NT2/D1 (cell line): ENCODE measurements around the gene NCS1.

ENCODE experiments used
- DNase-seq: peaks from one replicate; pipeline ENCODE4 v3.0.0-alpha.2; 2011; ENCODE audit warnings: low read depth, low spot score
- H3K27me3 ChIP-seq: 2 replicates; pipeline ENCODE4 v1.6.0; 2011; ENCODE audit warnings: mild to moderate bottlenecking; ENCODE audit not compliant: insufficient read length, insufficient read depth
- H3K36me3 ChIP-seq: 2 replicates; pipeline ENCODE4 v1.6.1; 2011; ENCODE audit warnings: mild to moderate bottlenecking, low read length, mixed read lengths; ENCODE audit not compliant: insufficient read depth, insufficient read length
- H3K4me1 ChIP-seq: 2 replicates; pipeline ENCODE4 v1.5.1; 2011; ENCODE audit not compliant: insufficient read depth, insufficient read length
- H3K4me3 ChIP-seq: 2 replicates; pipeline ENCODE4 v1.5.1; 2011; ENCODE audit warnings: low read depth; ENCODE audit not compliant: insufficient read length
- H3K9ac ChIP-seq: 2 replicates; pipeline ENCODE4 v1.6.0; 2011; ENCODE audit warnings: low read depth; ENCODE audit not compliant: insufficient read length
- H3K9me3 ChIP-seq: 2 replicates; pipeline ENCODE4 v1.5.1; 2011; ENCODE audit warnings: mild to moderate bottlenecking, low read length; ENCODE audit not compliant: insufficient read depth
- SUZ12 ChIP-seq: IDR thresholded peaks from 2 replicates; pipeline ENCODE4 v1.6.1; 2011; ENCODE audit not compliant: insufficient read length, insufficient read depth; ENCODE audit errors: extremely low read depth
- YY1 ChIP-seq: IDR thresholded peaks from 2 replicates; pipeline ENCODE4 v1.6.1; 2011; ENCODE audit not compliant: insufficient read length, insufficient read depth
- ZNF274 ChIP-seq: IDR thresholded peaks from 2 replicates; pipeline ENCODE4 v1.6.1; 2011; ENCODE audit warnings: mild to moderate bottlenecking, low read depth, low read length

Gene NCS1

GRCh38 chr9:130177898-130178805 lies 5.9 kb downstream of the NCS1 start:
- no peak for DNase-seq
- Histone ChIP-seq H3K36me3 (peaks cover 67% of the 10 kb centered on the region), H3K27me3 (no peaks in the 10 kb centered on the region), H3K9me3 (no peaks in the 10 kb centered on the region), H3K4me1 (peaks cover 21% of the 10 kb centered on the region), H3K9ac (peak overlapping the region; percentile 11), H3K4me3 (no peak overlapping the region)
- no peak for TF ChIP-seq ZNF274
- TF ChIP-seq SUZ12: no peak
- no peak for TF ChIP-seq YY1

GRCh38 chr9:130179331-130179907 lies 7.2 kb downstream of the NCS1 start:
- TF ChIP-seq YY1 (no peak), ZNF274 (no peak), SUZ12 (no peak)
- no peak overlapping the region for H3K9ac ChIP-seq
- DNase-seq: no peak

GRCh38 chr9:130180516-130180915 lies 8.3 kb downstream of the NCS1 start:
- H3K4me3 ChIP-seq: no peak overlapping the region
- peaks cover 21% of the 10 kb centered on the region for H3K4me1 ChIP-seq
- no peaks in the 10 kb centered on the region for H3K27me3 ChIP-seq
- peaks cover 50% of the 10 kb centered on the region for H3K36me3 ChIP-seq
- no peak for DNase-seq
- no peak overlapping the region for H3K9ac ChIP-seq
- TF ChIP-seq ZNF274: no peak
- no peak for TF ChIP-seq YY1
- no peak for TF ChIP-seq SUZ12
- H3K9me3 ChIP-seq: no peaks in the 10 kb centered on the region

More at GRCh38 chr9:130179331-130179907, 7.2 kb downstream of the NCS1 start:
- H3K4me1 ChIP-seq: peaks cover 18% of the 10 kb centered on the region
- H3K9me3 ChIP-seq: no peaks in the 10 kb centered on the region
- H3K36me3 ChIP-seq: peaks cover 59% of the 10 kb centered on the region
- H3K4me3 ChIP-seq: no peak overlapping the region
- H3K27me3 ChIP-seq: no peaks in the 10 kb centered on the region

- DNase-seq: no peak
- Histone ChIP-seq H3K9ac (no peak overlapping the region), H3K27me3 (no peaks in the 10 kb centered on the region), H3K9me3 (no peaks in the 10 kb centered on the region), H3K4me1 (peaks cover 34% of the 10 kb centered on the region), H3K4me3 (no peak overlapping the region), H3K36me3 (peaks cover 38% of the 10 kb centered on the region)
- TF ChIP-seq SUZ12 (no peak), ZNF274 (no peak), YY1 (no peak)
Measured at GRCh38 chr9:130181678-130182380, 9.6 kb downstream of the NCS1 start.

- peak overlapping the region; percentile 68 for H3K9ac ChIP-seq
- DNase-seq: no peak
Measured at GRCh38 chr9:130182381-130182909, 10.2 kb downstream of the NCS1 start.

GRCh38 chr9:130183133-130183762 lies 11.0 kb downstream of the NCS1 start:
- H3K4me1 ChIP-seq: peaks cover 41% of the 10 kb centered on the region
- no peak for TF ChIP-seq YY1
- TF ChIP-seq SUZ12: no peak
- TF ChIP-seq ZNF274: no peak
- no peak overlapping the region for H3K4me3 ChIP-seq
- peak overlapping the region; percentile 68 for H3K9ac ChIP-seq
- H3K9me3 ChIP-seq: no peaks in the 10 kb centered on the region
- no peak for DNase-seq
- peaks cover 29% of the 10 kb centered on the region for H3K36me3 ChIP-seq
- no peaks in the 10 kb centered on the region for H3K27me3 ChIP-seq

More at GRCh38 chr9:130182381-130182909, 10.2 kb downstream of the NCS1 start:
- Histone ChIP-seq H3K9me3 (no peaks in the 10 kb centered on the region), H3K4me3 (no peak overlapping the region), H3K36me3 (peaks cover 32% of the 10 kb centered on the region), H3K4me1 (peaks cover 37% of the 10 kb centered on the region), H3K27me3 (no peaks in the 10 kb centered on the region)
- TF ChIP-seq ZNF274 (no peak), SUZ12 (no peak), YY1 (no peak)
